Renal pelvis (tissue), 4 donors: ENCODE data around the gene LRRC26. TPM values are rescaled to one million over a fixed set of nuclear protein-coding genes. Genes with fewer than 3 reads are reported as not detected.

ENCODE experiments used
- DNase-seq: peaks from one replicate; pipeline ENCODE4 v3.0.0-alpha.2; 2013
- polyA plus RNA-seq, 3 donors: library from polyadenylated mRNA; unstranded; fragments of 120-200 nt; gene quantifications; one replicate each; pipeline ENCODE4 v1.2.1, GENCODE V29; 2013; ENCODE audit not compliant: insufficient read length in 3 of 3

Gene LRRC26
- polyA plus RNA-seq, 3 donors = 0.34 TPM; not detected in 2

GRCh38 chr9:137199411-137200121 lies 29.7 kb upstream of the LRRC26 start:
- DNase-seq = no peak

- no peak for DNase-seq
These were observed 29.0 kb upstream of the LRRC26 start for GRCh38 chr9:137198902-137199283.

GRCh38 chr9:137198051-137198901 lies 28.4 kb upstream of the LRRC26 start:
- DNase-seq = no peak

GRCh38 chr9:137195525-137196220 lies 25.8 kb upstream of the LRRC26 start:
- no peak for DNase-seq

- no peak for DNase-seq
These were observed 25.1 kb upstream of the LRRC26 start for GRCh38 chr9:137194909-137195308.

- DNase-seq = no peak
These were observed 24.5 kb upstream of the LRRC26 start for GRCh38 chr9:137194388-137194787.

GRCh38 chr9:137193771-137194170 lies 23.9 kb upstream of the LRRC26 start:
- no peak for DNase-seq

- no peak for DNase-seq
These were observed 23.0 kb upstream of the LRRC26 start for GRCh38 chr9:137192859-137193258.

- no peak for DNase-seq
These were observed 22.6 kb upstream of the LRRC26 start for GRCh38 chr9:137192448-137192780.

- no peak for DNase-seq
These were observed 22.0 kb upstream of the LRRC26 start for GRCh38 chr9:137191691-137192447.

GRCh38 chr9:137191245-137191644 lies 21.4 kb upstream of the LRRC26 start:
- DNase-seq = no peak

GRCh38 chr9:137190315-137190856 lies 20.5 kb upstream of the LRRC26 start:
- no peak for DNase-seq

- DNase-seq = no peak
These were observed 19.7 kb upstream of the LRRC26 start for GRCh38 chr9:137189297-137190295.

GRCh38 chr9:137188490-137189296 lies 18.8 kb upstream of the LRRC26 start, which contains the start of the genes ANAPC2 and SSNA1:
ANAPC2 (minus strand) TSS chr9:137188560; CDS start chr9:137188532, 28 bp downstream.
SSNA1 (plus strand) TSS chr9:137188676; CDS start chr9:137188727, 51 bp downstream.
- peak; percentile 93 for DNase-seq

- DNase-seq = no peak
These were observed 18.2 kb upstream of the LRRC26 start for GRCh38 chr9:137188086-137188489.

- no peak for DNase-seq
These were observed 17.5 kb upstream of the LRRC26 start for GRCh38 chr9:137187386-137187785.

- no peak for DNase-seq
These were observed 16.5 kb upstream of the LRRC26 start for GRCh38 chr9:137186385-137186784.

GRCh38 chr9:137185921-137186320 lies 16.1 kb upstream of the LRRC26 start:
- no peak for DNase-seq
